HG02763 (cell line): ENCODE results near the gene PSMB9.
A peak's percentile ranks its signal among the peaks of the same experiment; 100 is the strongest.

Experiments
- ATAC-seq: cut with Tn5 transposase; IDR thresholded peaks from one replicate; pipeline ENCODE4 v1.9.1; 2021; ENCODE audit warnings: mild to moderate bottlenecking, moderate library complexity; ENCODE audit not compliant: unreplicated experiment

PSMB9 gene

DNA sequence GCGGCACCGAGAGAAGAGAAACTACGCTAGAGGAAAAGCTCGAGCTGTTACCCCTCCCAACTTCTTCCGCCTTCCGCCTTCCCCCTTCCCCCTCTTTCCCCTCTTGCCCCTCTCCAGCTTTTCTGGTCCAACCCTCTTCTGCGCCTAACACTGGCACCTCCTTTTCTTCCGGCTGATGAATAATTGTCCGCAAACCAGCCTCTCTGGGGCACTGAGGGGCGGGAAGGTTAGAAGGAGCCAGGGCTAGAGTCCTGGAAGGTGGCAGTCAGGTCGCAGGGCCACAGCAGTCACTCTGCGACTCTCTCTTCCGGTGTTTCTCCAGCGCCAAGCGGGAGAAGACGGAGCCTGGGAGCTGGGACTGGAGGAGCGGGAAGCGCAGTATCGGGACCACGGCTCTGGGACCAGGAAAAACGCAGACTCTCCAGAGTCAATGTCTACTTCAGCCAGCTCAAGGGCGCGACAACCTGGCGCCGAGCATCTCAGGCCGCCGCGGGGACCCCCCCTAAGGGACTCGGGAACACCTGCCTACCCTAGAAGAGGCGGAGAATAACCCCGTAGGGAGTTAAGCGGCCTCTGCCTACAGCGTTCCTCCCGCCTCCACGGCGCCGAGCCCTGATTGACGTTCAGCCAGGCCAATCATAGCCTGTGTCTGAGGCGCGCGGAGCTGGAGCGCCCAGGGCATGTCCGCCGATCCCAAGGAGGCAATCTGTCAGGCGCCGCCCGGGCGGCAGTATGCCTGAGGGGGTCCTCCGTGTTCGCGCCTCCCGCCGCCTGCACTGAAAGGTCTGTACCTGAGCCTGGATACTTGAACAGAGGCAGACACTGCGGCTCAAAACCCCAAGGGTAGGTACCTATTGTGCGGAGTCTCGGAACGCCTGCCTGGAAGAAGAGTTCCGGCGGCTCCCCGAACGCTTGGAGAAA is 40.4 kb downstream of the PSMB9 start:
- peak; percentile 96 for ATAC-seq

- ATAC-seq = no peak
These were observed 41.0 kb downstream of the PSMB9 start for GRCh38 chr6:32895006-32895345.

GRCh38 chr6:32903952-32904351 is 50.0 kb downstream of the PSMB9 start:
- no peak for ATAC-seq

GRCh38 chr6:32905078-32905477 is 51.1 kb downstream of the PSMB9 start:
- no peak for ATAC-seq

DNA sequence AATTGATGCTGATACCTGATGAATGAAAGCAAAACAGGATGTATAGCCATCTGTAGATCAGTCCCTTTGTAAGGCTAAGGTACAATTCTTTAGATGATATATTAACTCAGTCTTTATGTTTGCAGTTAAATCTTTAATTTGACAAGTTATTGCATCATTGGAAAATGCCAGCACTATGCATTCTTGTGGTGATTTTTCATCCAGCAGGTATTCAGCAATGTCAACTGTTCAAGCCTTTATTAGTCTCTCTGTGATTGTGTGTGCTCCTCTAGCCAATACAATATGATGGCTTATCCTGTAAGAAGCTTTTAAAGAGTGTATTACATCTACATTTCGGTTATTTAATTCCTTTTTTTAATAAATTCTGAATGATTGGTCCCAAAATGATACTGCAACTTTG is 52.5 kb downstream of the PSMB9 start:
- no peak for ATAC-seq

DNA sequence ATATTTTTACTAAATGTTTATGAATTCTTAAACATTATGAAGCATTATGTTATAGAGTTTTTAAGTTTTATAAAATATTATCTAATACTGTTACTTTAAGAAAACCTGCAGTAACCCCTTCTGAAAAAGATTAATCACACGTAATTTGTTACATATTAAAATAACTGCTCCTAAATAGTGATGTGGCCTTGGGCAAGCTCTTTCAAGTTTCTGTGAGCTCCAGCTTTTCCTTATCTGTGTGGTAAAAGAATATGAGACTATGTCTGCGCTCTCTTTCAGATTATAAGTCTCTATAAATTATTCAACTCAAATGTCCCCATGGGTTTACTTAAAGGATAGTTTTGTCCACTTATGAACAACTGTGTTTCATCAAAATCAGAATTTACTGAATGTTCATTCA is 54.9 kb downstream of the PSMB9 start:
- ATAC-seq = no peak
